Measurements from ENCODE around the gene PPFIA1. TPM values are rescaled to one million over a fixed set of nuclear protein-coding genes. Genes with fewer than 3 reads are reported as not detected.

The PPFIA1 gene
- total RNA-seq, 1 experiment from 2014 or later, result 63.4 TPM

DNA sequence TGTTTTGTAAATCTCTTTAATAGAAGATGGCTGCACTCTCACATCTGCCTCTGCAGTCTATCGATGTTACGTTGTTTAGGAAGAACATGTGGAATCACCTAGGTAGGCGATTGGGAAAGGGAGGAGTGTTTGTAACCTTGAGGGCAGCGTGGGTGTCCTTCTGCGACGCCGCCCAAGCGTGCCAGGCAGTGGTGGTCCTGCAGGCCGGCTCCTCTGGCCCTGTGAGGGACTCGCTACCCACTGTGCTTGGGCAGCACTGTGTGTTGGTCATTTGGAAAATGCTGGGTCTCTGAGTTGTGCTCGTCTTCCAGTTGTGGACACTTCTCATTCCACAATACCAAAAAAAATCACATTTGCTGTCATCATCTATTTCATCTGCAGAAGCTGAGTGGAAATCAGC, 156.9 kb downstream of the PPFIA1 start:
- H3K9ac ChIP-seq (ENCODE audit: extremely low read depth, insufficient read length, low read length), result no peak overlapping the region

More for the DNA sequence above, 156.9 kb downstream of the PPFIA1 start:
- Histone ChIP-seq H3T11ph (ENCODE audit: low read length) (no peak overlapping the region), H3K4me2 (ENCODE audit: insufficient read depth, insufficient read length, low read length) (no peak overlapping the region), H3K56ac (ENCODE audit: insufficient read length, low read depth, low read length) (no peak overlapping the region), H3K18ac (ENCODE audit: insufficient read length, low read depth, low read length) (no peak overlapping the region), H3K23ac (ENCODE audit: insufficient read length, low read depth, low read length) (no peak overlapping the region), H4K20me1 (ENCODE audit: control insufficient read depth, insufficient read depth, insufficient read length) (no peaks in the 10 kb centered on the region), H3K9me3 (ENCODE audit: control insufficient read depth, low read depth, low read length) (no peaks in the 10 kb centered on the region), H2BK15ac (ENCODE audit: low read depth, low read length) (no peak overlapping the region), H3K79me1 (ENCODE audit: insufficient read depth, low read depth, low read length, poor library complexity, severe bottlenecking) (no peaks in the 10 kb centered on the region), H4K91ac (ENCODE audit: insufficient read length, low read depth, low read length) (no peak overlapping the region), H2BK20ac (ENCODE audit: low read depth, low read length, poor library complexity, severe bottlenecking) (no peak overlapping the region), H2BK5ac (ENCODE audit: insufficient read length, low read length) (no peak overlapping the region), H3K27ac (ENCODE audit: insufficient read length, low read depth, low read length) (no peak overlapping the region), H2AK5ac (ENCODE audit: insufficient read length, low read length) (no peak overlapping the region), H3K27me3 (ENCODE audit: insufficient read depth, low read length) (no peaks in the 10 kb centered on the region), H3K23me2 (ENCODE audit: insufficient read length, low read depth, low read length, poor library complexity, severe bottlenecking) (no peaks in the 10 kb centered on the region), H3K4me1 (ENCODE audit: insufficient read depth, low read length) (no peaks in the 10 kb centered on the region), H2AFZ (ENCODE audit: low read length) (no peak overlapping the region), H3K79me2 (ENCODE audit: insufficient read depth, low read length) (no peaks in the 10 kb centered on the region), H2BK12ac (ENCODE audit: insufficient read length, low read depth, low read length) (no peak overlapping the region), H4K8ac (replicated peaks; ENCODE audit: insufficient read length, low read depth, low read length) (no peak overlapping the region), H3K14ac (ENCODE audit: insufficient read depth, low read length) (no peak overlapping the region), H3K4ac (ENCODE audit: low read depth, low read length) (no peak overlapping the region), H4K5ac (ENCODE audit: insufficient read length, low read depth, low read length) (no peak overlapping the region), H2BK120ac (ENCODE audit: low read depth, low read length, poor library complexity, severe bottlenecking) (no peak overlapping the region)
- no peaks in the 10 kb centered on the region for H3K9me3 Mint-ChIP-seq
- DNase-seq, result no peak
- H3K4me1 Mint-ChIP-seq, result peaks cover 22 to 29% of the 10 kb centered on the region in 2 experiments
- peaks cover 53 to 91% (median 86%) of the 10 kb centered on the region in 3 experiments; a peak in 6 of 7 replicates for H3K36me3 Mint-ChIP-seq (ENCODE audit: insufficient read depth in 1 of 3, low read depth in 3 of 3)
- H3K27ac Mint-ChIP-seq, result peak overlapping the region in 1 of 3 experiments; percentile 30; a peak in 1 of 7 replicates
- H3K4me3 Mint-ChIP-seq, result no peak overlapping the region
- H3K27me3 Mint-ChIP-seq (ENCODE audit: low read depth), result no peaks in the 10 kb centered on the region
- WGBS (ENCODE audit: extremely low coverage, insufficient read length, low lambda C conversion rate), result no CpG with 5 or more reads among the region's 11 CpGs
- TF ChIP-seq, protein P1, sequence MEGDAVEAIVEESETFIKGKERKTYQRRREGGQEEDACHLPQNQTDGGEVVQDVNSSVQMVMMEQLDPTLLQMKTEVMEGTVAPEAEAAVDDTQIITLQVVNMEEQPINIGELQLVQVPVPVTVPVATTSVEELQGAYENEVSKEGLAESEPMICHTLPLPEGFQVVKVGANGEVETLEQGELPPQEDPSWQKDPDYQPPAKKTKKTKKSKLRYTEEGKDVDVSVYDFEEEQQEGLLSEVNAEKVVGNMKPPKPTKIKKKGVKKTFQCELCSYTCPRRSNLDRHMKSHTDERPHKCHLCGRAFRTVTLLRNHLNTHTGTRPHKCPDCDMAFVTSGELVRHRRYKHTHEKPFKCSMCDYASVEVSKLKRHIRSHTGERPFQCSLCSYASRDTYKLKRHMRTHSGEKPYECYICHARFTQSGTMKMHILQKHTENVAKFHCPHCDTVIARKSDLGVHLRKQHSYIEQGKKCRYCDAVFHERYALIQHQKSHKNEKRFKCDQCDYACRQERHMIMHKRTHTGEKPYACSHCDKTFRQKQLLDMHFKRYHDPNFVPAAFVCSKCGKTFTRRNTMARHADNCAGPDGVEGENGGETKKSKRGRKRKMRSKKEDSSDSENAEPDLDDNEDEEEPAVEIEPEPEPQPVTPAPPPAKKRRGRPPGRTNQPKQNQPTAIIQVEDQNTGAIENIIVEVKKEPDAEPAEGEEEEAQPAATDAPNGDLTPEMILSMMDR (conservative IDR thresholded peaks at IDR 0.05), result no peak

Measured in H9 (cell line).